Transverse colon (tissue), 4 donors: ENCODE results near the gene MINDY4B. TPM values are rescaled to one million over a fixed set of nuclear protein-coding genes. Genes with fewer than 3 reads are reported as not detected.

Experiments used
- DNase-seq: peaks from one replicate; pipeline ENCODE4 v3.0.0-alpha.2; 2019
- H3K27ac ChIP-seq, 4 donors: fragments of 200-600 bp; sonication (generic); 2 replicates each; pipeline ENCODE4 v1.5.1; 2016 to 2018; ENCODE audit warnings: inconsistent platforms in 4 of 4
- H3K27me3 ChIP-seq: fragments of 200-600 bp; sonication (generic); 2 replicates; pipeline ENCODE4 v1.5.1; 2017; ENCODE audit warnings: inconsistent platforms
- H3K36me3 ChIP-seq, 4 donors: fragments of 200-600 bp; sonication (generic); 2 replicates each; pipeline ENCODE4 v1.5.1; 2017 to 2019; ENCODE audit warnings: inconsistent platforms in 4 of 4
- H3K4me1 ChIP-seq, 4 donors: fragments of 200-600 bp; sonication (generic); 2 replicates each; pipeline ENCODE4 v1.5.1; 2017 to 2020; ENCODE audit warnings: inconsistent platforms in 4 of 4
- H3K4me3 ChIP-seq, 4 donors: fragments of 200-600 bp; sonication (generic); 1 replicate in 1 of 4; 2 replicates in 3 of 4; pipeline versions ENCODE4 v1.5.1 to v1.6.1; 2017 to 2019; ENCODE audit warnings: inconsistent platforms in 4 of 4
- H3K9me3 ChIP-seq, 2 donors: fragments of 200-600 bp; sonication (generic); 2 replicates each; pipeline ENCODE4 v1.5.1; 2017 to 2019; ENCODE audit warnings: inconsistent platforms in 2 of 2
- CTCF ChIP-seq, 5 experiments: fragments of 200-600 bp in 3 of 5; fragments of 450-650 bp in 2 of 5; sonication (generic) in 3 of 5; IDR thresholded peaks; 1 replicate in 2 of 5; 2 replicates in 3 of 5; pipeline ENCODE4 v1.5.1; 2016 to 2017; ENCODE audit warnings: antibody characterized with exemption in 5 of 5, inconsistent platforms in 3 of 5, mild to moderate bottlenecking in 2 of 5, moderate library complexity in 1 of 5
- EP300 ChIP-seq: sonication (generic); formaldehyde crosslinking; IDR thresholded peaks from one replicate; pipeline ENCODE4 v1.6.1; 2017; ENCODE audit warnings: antibody characterized with exemption, low read depth
- POLR2A ChIP-seq: fragments of 450-650 bp; IDR thresholded peaks from one replicate; pipeline ENCODE4 v1.6.1; 2016; ENCODE audit warnings: antibody characterized with exemption, mild to moderate bottlenecking, moderate library complexity
- POLR2AphosphoS5 ChIP-seq, 3 donors: sonication (generic); formaldehyde crosslinking; IDR thresholded peaks; one replicate each; pipeline ENCODE4 v1.6.1; 2016; ENCODE audit warnings: antibody characterized with exemption in 3 of 3
- WGBS, 2 donors: methylation state at CpG; one replicate each; pipeline ENCODE4 v1.1.5; 2018; ENCODE audit warnings: low coverage in 1 of 2; 5-methylcytosine and 5-hydroxymethylcytosine counted together
- in situ Hi-C, 4 donors: fragments of 200-750 bp; cut with MboI; loops; one replicate each; pipeline versions ENCODE4 v1.15.0 to v1.15.1; 2017; ENCODE audit warnings: low sequenced_read_pairs in 3 of 4, low pct_ligation_motif_present in 1 of 4, low pct_unique_long_range_greater_than_20kb in 1 of 4
- intact Hi-C: fragments of 100-400 bp; cut with DNase I; formaldehyde crosslinking; loops from one replicate; pipeline ENCODE4 v1.15.1; 2023; ENCODE audit warnings: low total_unique reads
- total RNA-seq, 4 donors: library from RNA; depleted of rRNA; stranded (reverse); fragments of >200 nt; gene quantifications; one replicate each; pipeline ENCODE4 v1.1.0, GENCODE V29; 2016

The MINDY4B gene
- total RNA-seq, 4 donors from 2014 or later = not detected

GRCh38 chr3:150902988-150903387 is 2.3 kb downstream of the MINDY4B start:
- Histone ChIP-seq H3K27ac (no peak overlapping the region), H3K4me1 (no peaks in the 10 kb centered on the region), H3K36me3 (no peaks in the 10 kb centered on the region), H3K9me3 (no peaks in the 10 kb centered on the region), H3K4me3 (no peak overlapping the region), H3K27me3 (peaks cover 6% of the 10 kb centered on the region)
- no peak for TF ChIP-seq POLR2AphosphoS5 (IDR thresholded peaks at IDR 0.05)
- TF ChIP-seq EP300 = no peak
- no peak for TF ChIP-seq CTCF (IDR thresholded peaks at IDR 0.05)
- TF ChIP-seq POLR2A = no peak
- DNase-seq = no peak
- WGBS, 2 donors = 79 to 84% methylated on average over 2 of the region's 2 CpGs
- in situ Hi-C loops = loop anchor here in 1 of 4 donors (25.0 kb wide), 1 partner anchor 234 kb away; no protein-coding TSS in a partner anchor
- intact Hi-C loops = no loop called here

- no peak overlapping the region for H3K4me3 ChIP-seq
- TF ChIP-seq EP300 (no peak), CTCF (IDR thresholded peaks at IDR 0.05) (no peak), POLR2A (no peak), POLR2AphosphoS5 (IDR thresholded peaks at IDR 0.05) (no peak)
- H3K36me3 ChIP-seq = no peaks in the 10 kb centered on the region
- in situ Hi-C loops (loop anchor here in 1 of 4 donors (25.0 kb wide), 1 partner anchor 236 kb away; no protein-coding TSS in a partner anchor), intact Hi-C loops (no loop called here)
- WGBS, 2 donors = 85 to 94% methylated on average over 3 to 10 of the region's 10 CpGs
- DNase-seq = no peak
- no peaks in the 10 kb centered on the region for H3K4me1 ChIP-seq
- no peak overlapping the region for H3K27ac ChIP-seq
- no peaks in the 10 kb centered on the region for H3K9me3 ChIP-seq
- peaks cover 6% of the 10 kb centered on the region for H3K27me3 ChIP-seq
Observed at GRCh38 chr3:150901793-150902192, 3.4 kb downstream of the MINDY4B start.

- H3K27ac ChIP-seq = no peak overlapping the region
- 37 to 50% methylated on average over 1 to 2 of the region's 2 CpGs for WGBS, 2 donors
- H3K4me1 ChIP-seq = no peaks in the 10 kb centered on the region
- no peaks in the 10 kb centered on the region for H3K36me3 ChIP-seq
- no peaks in the 10 kb centered on the region for H3K27me3 ChIP-seq
- intact Hi-C loops = no loop called here
- TF ChIP-seq POLR2AphosphoS5 (IDR thresholded peaks at IDR 0.05) = no peak
- TF ChIP-seq CTCF (IDR thresholded peaks at IDR 0.05) = no peak
- TF ChIP-seq POLR2A = no peak
- TF ChIP-seq EP300 = no peak
- no peak overlapping the region for H3K4me3 ChIP-seq
- DNase-seq = no peak
- in situ Hi-C loops = no loop called here
- no peaks in the 10 kb centered on the region for H3K9me3 ChIP-seq
Observed at GRCh38 chr3:150899141-150899540, 6.1 kb downstream of the MINDY4B start.

GRCh38 chr3:150898046-150898754 is 7.0 kb downstream of the MINDY4B start:
- Histone ChIP-seq H3K27ac (no peak overlapping the region), H3K9me3 (no peaks in the 10 kb centered on the region), H3K4me1 (no peaks in the 10 kb centered on the region), H3K27me3 (no peaks in the 10 kb centered on the region), H3K4me3 (no peak overlapping the region), H3K36me3 (no peaks in the 10 kb centered on the region)
- DNase-seq = no peak
- 75 to 79% methylated on average over 3 of the region's 3 CpGs for WGBS, 2 donors
- in situ Hi-C loops (no loop called here), intact Hi-C loops (no loop called here)
- TF ChIP-seq POLR2A (no peak), CTCF (IDR thresholded peaks at IDR 0.05) (no peak), POLR2AphosphoS5 (IDR thresholded peaks at IDR 0.05) (no peak), EP300 (no peak)
